AG04450 (cell line): Measurements from ENCODE around the gene VPS13C. TPM values are rescaled to one million over a fixed set of nuclear protein-coding genes. Genes with fewer than 3 reads are reported as not detected.

Experiments
- CTCF ChIA-PET: fragments of 300-600, 350-600 bp; formaldehyde crosslinking; extraction: SDS; loops from one replicate; lab custom pipeline; 2022; ENCODE audit warnings: antibody characterized with exemption, inconsistent platforms; lab: Charles Lee
- POLR2A ChIA-PET: fragments of 350-600 bp; formaldehyde crosslinking; extraction: SDS; loops from one replicate; lab custom pipeline; 2021; ENCODE audit warnings: antibody characterized with exemption, inconsistent platforms; lab: Yijun Ruan, JAX
- DNase-seq: peaks from one replicate; pipeline ENCODE4 v3.0.0-alpha.2; 2011; ENCODE audit warnings: low read depth, low spot score
- H3K27ac ChIP-seq: one replicate; pipeline ENCODE4 v1.5.1; 2012; ENCODE audit warnings: low read depth, low read length, control low read depth
- H3K27me3 ChIP-seq: one replicate; pipeline ENCODE4 v1.6.0; 2012; ENCODE audit warnings: low read length; ENCODE audit not compliant: control insufficient read depth, insufficient read depth
- H3K4me3 ChIP-seq: 2 replicates; pipeline ENCODE4 v1.5.1; 2011; ENCODE audit warnings: mild to moderate bottlenecking, low read depth, low read length, control low read depth
- H3K9me3 ChIP-seq: 2 replicates; pipeline ENCODE4 v1.5.1; 2012; ENCODE audit warnings: low read length; ENCODE audit not compliant: control insufficient read depth, insufficient read depth
- CTCF ChIP-seq: IDR thresholded peaks from 2 replicates; pipeline ENCODE4 v1.5.1; 2011; ENCODE audit warnings: low read depth, low read length, control low read depth, inconsistent platforms
- polyA minus RNA-seq: library from RNA; depleted of rRNA, polyadenylated mRNA; stranded (reverse); fragments of >200 nt; gene quantifications from 2 replicates; pipeline ENCODE4 v1.2.3, GENCODE V29; 2011; rRNA and poly(A)+ RNA removed
- polyA plus RNA-seq: library from polyadenylated mRNA; depleted of rRNA; stranded (reverse); fragments of >200 nt; gene quantifications from 2 replicates; pipeline ENCODE4 v1.2.3, GENCODE V29; 2011; rRNA removed

Gene VPS13C
- polyA plus RNA-seq (17.8 and 18.4 TPM in 2 replicates), polyA minus RNA-seq (54.0 and 107 TPM in 2 replicates)

DNA sequence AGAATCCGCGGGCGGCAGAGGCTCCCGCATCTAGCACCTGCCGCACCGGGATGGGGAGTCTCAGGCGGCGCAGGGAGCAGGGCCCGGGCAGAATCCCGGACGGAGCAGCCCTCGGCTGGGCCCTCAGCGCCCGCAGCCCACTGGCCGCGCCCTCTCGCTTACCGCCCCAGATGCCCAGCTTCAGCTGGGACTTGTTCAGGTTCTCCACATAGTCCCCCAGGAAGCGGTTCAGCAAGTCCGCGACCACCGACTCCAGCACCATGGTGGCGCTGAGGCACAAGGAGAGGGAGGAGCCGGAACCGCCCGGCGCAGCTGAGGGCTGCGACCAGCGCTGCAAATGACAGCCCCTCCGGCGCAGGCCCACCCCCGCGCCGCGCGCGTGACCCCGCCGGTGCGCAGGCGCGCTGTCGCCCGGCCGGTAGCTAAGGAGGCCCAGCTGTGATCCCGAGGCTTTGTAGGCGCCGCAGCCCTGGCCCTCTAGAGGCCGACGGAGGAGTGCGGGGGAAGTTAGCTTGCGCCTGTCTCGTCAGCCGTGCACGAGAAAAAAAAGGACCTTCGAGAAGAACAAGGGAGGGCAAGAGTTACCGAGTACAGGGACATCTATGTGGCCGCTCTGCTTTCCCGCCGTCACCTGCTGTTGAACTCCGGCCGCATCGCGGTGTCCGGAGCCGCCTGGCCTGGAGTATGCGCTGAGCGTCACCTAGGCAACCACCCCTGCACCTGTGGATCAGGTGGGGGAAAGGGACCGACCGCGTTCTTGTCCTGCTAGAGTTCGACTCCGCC is at the start of gene VPS13C:
TSS of gene VPS13C (minus strand) at position 335 of the 783 bp plus-strand sequence. CDS start at position 262, 73 bp downstream.
- ChIA-PET POLR2A (no interaction called here), CTCF (interaction anchor here (0.6 to 3.0 kb wide), 17 partner anchors 8 to 1073 kb away, joined by 3 to 35 read pairs (median 3); no protein-coding TSS in a partner anchor)
- peak; percentile 82 for TF ChIP-seq CTCF

DNA sequence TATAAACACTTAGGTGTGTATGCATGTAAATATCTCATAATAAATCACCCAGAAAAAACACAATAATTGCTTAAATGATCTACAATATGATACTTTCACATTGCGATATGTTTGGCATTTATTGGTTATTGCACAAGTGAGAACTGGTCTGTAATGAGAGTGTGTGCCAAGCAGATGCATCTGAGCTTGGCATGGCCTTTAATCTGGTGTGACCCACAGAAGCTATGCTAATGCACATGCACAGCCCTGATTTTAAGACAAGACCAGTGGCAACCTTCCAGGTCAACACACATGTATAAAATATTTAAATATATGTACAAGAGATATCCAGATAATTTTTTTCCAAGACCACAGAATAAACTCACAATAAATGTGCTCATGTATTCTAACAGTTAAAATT is 49.2 kb upstream of the VPS13C start:
- Histone ChIP-seq H3K27me3 (no peaks in the 10 kb centered on the region), H3K4me3 (no peak overlapping the region), H3K9me3 (no peaks in the 10 kb centered on the region), H3K27ac (no peak overlapping the region)
- DNase-seq: no peak
- ChIA-PET POLR2A (no interaction called here), CTCF (no interaction called here)
- TF ChIP-seq CTCF: no peak

More for the DNA sequence above, at the start of gene VPS13C:
- Histone ChIP-seq H3K27ac (peak within 1 kb of the TSS; percentile 61), H3K27me3 (peaks cover 21% of the 10 kb centered on the region), H3K9me3 (no peaks in the 10 kb centered on the region; the same call in 1 of the 2 replicates), H3K4me3 (peak within 1 kb of the TSS; percentile 86)
- DNase-seq: peak; percentile 84

DNA sequence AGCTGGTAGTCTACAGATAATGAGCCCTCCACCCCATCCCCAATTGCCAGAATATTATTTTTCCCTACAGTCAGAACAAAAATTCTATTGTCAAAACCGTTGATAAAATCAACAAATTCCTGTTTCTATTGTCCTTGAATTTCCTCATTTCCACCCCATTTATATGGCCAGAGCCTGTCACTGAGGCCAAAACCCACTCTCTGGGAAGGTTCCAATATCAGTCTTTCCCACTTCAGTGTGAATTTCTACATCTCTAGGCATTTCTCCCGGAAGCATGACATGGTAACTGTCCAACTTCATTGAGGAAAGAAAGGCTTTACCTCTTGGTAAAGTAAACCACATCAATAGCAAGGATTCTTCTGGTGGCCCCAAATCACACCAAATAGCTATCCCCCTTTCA is 48.2 kb upstream of the VPS13C start:
- no peak for TF ChIP-seq CTCF
- no peaks in the 10 kb centered on the region for H3K9me3 ChIP-seq
- no peak overlapping the region for H3K4me3 ChIP-seq
- no peaks in the 10 kb centered on the region for H3K27me3 ChIP-seq
- no peak overlapping the region for H3K27ac ChIP-seq
- ChIA-PET CTCF (interaction anchor here (0.9 kb wide), 1 partner anchor 17 kb away, joined by 3 read pairs; no protein-coding TSS in a partner anchor), POLR2A (no interaction called here)
- no peak for DNase-seq

- Histone ChIP-seq H3K27ac (no peak overlapping the region), H3K9me3 (no peaks in the 10 kb centered on the region), H3K4me3 (no peak overlapping the region), H3K27me3 (no peaks in the 10 kb centered on the region)
- no peak for DNase-seq
- no peak for TF ChIP-seq CTCF
- ChIA-PET POLR2A (interaction anchor here (0.6 kb wide), 1 partner anchor 753 kb away, joined by 3 read pairs; no protein-coding TSS in a partner anchor), CTCF (no interaction called here)
These were observed 47.4 kb upstream of the VPS13C start for GRCh38 chr15:62107571-62108121.

DNA sequence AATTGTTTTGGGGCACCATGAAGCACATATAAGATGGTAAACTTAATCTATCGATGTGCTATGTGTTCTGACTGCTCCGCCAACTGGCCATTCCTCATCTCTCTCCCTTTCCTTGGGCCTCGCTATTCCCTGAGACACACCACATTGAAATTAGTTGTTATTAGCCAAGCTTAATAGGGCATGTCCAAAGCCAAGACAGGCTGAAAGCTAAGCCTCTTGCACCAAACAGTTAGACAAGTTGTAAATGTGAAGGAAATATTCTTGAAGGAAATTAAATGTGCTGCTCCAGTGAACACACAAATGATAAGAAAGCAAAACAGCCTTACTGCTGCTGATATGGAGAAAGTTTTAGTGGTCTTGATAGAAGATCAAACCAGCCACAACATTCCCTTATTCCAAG is 45.8 kb upstream of the VPS13C start:
- TF ChIP-seq CTCF: no peak
- ChIA-PET CTCF (no interaction called here), POLR2A (no interaction called here)
- Histone ChIP-seq H3K9me3 (no peaks in the 10 kb centered on the region), H3K27me3 (no peaks in the 10 kb centered on the region), H3K27ac (no peak overlapping the region), H3K4me3 (no peak overlapping the region)
- DNase-seq: no peak
